Epithelial cell of esophagus (primary cell): ENCODE results near the gene TSPAN10.

Experiments
- DNase-seq: peaks from one replicate; pipeline ENCODE4 v3.0.0; 2010; ENCODE audit warnings: low read depth
- H3K4me3 ChIP-seq: 2 replicates; pipeline ENCODE4 v1.5.1; 2011; ENCODE audit warnings: mild to moderate bottlenecking, low read length, control low read depth
- TF ChIP-seq, protein P1 (sequence below): IDR thresholded peaks from 2 replicates; pipeline ENCODE4 v1.5.1; 2011; ENCODE audit warnings: low read depth, mild to moderate bottlenecking, low read length, control low read depth, inconsistent platforms; ENCODE audit not compliant: insufficient read depth; ENCODE audit errors: missing control alignments

TSPAN10 gene

DNA sequence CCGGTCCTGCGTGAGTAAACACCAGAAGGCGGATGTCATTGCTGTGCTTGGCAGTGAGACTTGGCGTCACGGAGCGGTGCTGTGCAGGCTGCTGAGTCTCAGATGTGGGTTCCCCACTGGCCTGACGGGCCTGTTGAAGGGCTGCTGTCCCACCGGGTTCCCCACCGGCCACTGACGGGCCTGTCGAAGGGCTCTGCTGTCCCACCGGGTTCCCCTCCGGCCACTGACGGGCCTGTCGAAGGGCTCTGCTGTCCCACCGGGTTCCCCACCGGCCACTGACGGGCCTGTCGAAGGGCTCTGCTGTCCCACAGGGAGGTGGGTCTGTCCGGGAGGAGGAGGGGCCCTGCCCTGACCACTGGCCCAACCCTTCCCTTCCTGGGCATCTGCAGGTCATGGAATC lies 49.6 kb downstream of the TSPAN10 start:
- no peak overlapping the region for H3K4me3 ChIP-seq
- no peak for DNase-seq
- TF ChIP-seq, protein P1, sequence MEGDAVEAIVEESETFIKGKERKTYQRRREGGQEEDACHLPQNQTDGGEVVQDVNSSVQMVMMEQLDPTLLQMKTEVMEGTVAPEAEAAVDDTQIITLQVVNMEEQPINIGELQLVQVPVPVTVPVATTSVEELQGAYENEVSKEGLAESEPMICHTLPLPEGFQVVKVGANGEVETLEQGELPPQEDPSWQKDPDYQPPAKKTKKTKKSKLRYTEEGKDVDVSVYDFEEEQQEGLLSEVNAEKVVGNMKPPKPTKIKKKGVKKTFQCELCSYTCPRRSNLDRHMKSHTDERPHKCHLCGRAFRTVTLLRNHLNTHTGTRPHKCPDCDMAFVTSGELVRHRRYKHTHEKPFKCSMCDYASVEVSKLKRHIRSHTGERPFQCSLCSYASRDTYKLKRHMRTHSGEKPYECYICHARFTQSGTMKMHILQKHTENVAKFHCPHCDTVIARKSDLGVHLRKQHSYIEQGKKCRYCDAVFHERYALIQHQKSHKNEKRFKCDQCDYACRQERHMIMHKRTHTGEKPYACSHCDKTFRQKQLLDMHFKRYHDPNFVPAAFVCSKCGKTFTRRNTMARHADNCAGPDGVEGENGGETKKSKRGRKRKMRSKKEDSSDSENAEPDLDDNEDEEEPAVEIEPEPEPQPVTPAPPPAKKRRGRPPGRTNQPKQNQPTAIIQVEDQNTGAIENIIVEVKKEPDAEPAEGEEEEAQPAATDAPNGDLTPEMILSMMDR, result no peak

DNA sequence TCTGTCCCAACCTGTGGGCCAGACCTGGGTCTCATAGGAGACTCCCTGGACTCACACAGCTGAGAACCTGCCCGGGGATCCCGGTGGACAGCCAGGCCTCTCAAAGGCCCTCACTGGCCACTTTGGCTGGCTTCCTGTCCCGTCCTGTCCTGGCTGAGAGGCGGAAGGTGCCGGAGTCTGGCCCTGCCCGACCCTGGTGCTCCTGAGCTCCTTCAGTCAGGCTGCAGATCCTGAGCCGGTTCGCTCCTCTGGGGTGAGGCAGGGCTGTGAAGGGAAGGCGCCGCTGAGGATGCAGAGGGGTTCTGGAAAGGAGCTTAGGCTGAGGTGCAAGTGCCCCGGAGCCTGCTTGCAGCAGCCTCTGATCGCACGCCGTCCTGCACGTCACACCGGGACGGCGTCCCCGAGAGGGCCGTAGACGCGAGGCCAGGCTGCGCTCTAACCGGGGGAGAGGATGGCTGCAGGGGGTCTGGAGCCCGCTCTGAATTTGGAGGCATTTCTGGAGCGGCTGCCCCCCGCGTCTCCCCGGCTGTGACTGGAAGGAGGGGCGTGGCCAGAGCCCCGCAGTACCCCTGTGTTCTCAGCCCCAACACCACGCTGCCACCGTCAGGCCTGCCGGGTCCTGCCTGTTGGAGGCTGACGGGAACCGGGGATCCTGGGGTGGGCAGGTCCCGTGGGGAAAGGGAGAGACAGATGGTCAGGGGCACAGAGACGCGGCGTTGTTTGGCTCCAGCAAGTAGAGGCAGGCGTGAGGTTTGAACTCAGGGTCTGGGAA lies 51.0 kb downstream of the TSPAN10 start:
- H3K4me3 ChIP-seq, result no peak overlapping the region
- no peak for DNase-seq
- TF ChIP-seq, protein P1, result no peak

DNA sequence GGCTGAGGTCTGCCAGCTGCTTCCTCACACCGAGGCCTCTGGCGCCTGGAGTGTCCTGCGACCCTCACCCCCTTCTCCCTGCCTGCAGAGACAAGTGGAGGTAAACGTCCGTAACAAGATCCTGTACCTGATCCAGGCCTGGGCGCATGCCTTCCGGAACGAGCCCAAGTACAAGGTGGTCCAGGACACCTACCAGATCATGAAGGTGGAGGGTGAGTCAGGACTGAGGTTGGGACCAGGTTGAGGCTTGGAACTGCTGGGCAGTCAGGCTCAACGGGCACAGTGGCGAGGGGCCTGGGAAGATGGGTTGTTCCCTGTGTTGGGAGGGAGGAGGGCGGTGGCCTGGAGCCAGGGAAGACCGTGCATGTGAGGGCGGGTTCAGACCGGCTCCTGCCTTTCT lies 51.6 kb downstream of the TSPAN10 start:
- TF ChIP-seq, protein P1, result no peak
- no peak overlapping the region for H3K4me3 ChIP-seq

DNA sequence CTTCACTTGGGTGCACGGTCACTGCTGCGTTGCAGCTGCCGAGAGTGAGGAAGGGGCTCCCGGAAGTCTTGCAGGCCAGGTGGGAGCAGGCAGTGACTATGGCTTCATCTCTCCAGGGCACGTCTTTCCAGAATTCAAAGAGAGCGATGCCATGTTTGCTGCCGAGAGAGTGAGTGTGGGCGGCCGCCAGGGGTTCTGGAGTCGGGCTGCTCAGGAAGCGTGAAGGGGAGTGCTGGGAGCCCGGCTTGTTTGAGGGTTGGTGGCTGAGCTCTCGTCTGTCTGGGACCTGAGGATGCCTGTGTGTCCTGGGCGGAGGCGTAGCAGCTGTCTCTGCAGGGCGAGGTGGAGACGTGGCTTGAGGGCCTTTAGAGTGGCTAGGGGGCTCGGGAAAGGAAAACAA lies 53.1 kb downstream of the TSPAN10 start:
- H3K4me3 ChIP-seq, result no peak overlapping the region
- TF ChIP-seq, protein P1, result no peak
- DNase-seq, result no peak

More for the DNA sequence above, 51.6 kb downstream of the TSPAN10 start:
- no peak for DNase-seq

- TF ChIP-seq, protein P1, result no peak
- DNase-seq, result no peak
- no peak overlapping the region for H3K4me3 ChIP-seq
Measured at GRCh38 chr17:81690549-81690948, 53.6 kb downstream of the TSPAN10 start.

DNA sequence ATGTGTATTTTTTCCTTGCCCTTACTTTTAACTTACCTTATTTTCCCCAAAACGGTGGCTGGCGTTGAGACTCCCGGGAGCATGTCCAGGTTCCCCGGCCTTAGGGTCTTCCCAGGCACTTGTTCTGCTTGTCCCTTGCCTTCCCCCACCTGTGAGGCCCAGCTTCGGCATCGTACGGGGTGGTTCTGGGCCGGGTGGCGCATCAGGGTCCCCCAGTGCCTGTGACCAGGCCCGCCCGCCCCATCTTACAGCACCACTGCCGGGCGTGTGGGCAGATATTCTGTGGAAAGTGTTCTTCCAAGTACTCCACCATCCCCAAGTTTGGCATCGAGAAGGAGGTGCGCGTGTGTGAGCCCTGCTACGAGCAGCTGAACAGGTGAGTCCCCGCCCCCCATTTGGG lies 54.2 kb downstream of the TSPAN10 start:
- no peak for DNase-seq
- TF ChIP-seq, protein P1, result no peak
- no peak overlapping the region for H3K4me3 ChIP-seq

GRCh38 chr17:81691608-81692007 lies 54.6 kb downstream of the TSPAN10 start:
- TF ChIP-seq, protein P1, result no peak
- no peak overlapping the region for H3K4me3 ChIP-seq
- no peak for DNase-seq
